Posterior cingulate gyrus (tissue), 11 donors: ENCODE data around the gene POTEI.
"Not testable (repeated sequence)": the region's sequence is repeated elsewhere in the genome, so short reads cannot be mapped to it uniquely, and the experiment has no call there.

Source experiments
- DNase-seq, 10 donors: peaks; one replicate each; pipeline versions ENCODE4 v3.0.0 to v3.0.0-alpha.2; 2020 to 2021; ENCODE audit warnings: mixed read lengths in 3 of 10
- intact Hi-C: fragments of 100-400 bp; cut with DNase I; formaldehyde crosslinking; loops from one replicate; pipeline ENCODE4 v1.15.1; 2023

The POTEI gene

DNA sequence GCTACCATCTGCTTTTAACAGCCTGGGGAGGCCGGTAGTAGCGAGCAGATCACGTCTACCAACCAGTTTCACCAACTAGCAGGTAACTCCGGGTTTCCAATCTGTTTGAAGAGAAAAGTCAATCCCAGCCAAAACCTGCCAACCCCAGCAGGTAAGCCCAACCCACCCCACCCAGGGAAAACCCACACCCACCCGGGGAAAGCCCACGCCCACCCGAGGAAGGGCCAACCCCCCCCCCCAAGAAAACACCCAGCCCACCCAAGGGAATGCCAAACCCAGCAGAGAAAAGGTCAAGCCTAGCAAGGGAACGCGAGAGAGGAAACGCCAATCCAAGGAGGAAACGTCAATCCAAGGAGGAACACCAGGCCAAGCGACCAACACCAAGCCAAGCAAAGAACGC, at the start of gene POTEI:
TSS of gene POTEI (minus strand) at position 101 of the 400 bp plus-strand sequence. CDS start at position 8, 93 bp downstream.
- intact Hi-C loops, DNase-seq: not testable (repeated sequence)

DNA sequence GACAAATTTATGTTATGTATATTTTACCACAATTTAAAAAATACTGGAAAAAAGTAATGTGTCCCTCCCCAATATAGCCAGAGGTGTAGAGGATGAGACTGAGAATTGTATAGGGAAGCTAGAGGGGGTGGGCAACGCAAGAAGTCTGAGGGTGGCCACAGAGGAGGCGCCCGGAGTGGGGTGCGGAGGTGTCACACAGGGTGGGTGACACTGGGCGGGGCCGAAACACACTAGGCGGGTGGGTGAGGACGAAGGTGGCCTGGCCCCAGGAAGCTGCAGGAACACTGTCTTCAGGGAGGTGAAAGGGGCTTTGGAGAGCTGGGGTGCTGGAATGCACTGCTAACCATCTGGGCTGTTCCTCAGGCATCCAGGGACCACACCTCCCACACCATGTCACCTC, 47.3 kb upstream of the POTEI start:
- DNase-seq, intact Hi-C loops: not testable (repeated sequence)

DNA sequence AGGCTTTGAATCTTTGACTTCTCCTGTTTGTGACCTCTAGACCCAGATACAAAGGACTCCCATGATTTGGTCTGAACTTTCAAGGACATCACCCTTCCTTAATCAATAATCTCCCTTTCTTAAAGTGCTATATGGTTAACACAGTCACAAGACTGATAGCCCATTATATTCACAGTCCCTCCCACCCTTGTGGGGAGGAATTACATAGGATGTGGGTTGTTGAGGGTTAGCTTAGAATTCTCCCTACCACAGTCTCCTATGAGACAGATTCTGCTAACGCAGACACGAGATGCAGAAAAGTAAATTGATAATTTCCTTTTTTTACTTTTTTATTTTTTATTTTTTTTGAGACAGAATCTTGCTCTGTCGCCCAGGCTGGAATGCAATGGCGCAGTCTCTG, 45.0 kb upstream of the POTEI start:
- DNase-seq, intact Hi-C loops: not testable (repeated sequence)

DNA sequence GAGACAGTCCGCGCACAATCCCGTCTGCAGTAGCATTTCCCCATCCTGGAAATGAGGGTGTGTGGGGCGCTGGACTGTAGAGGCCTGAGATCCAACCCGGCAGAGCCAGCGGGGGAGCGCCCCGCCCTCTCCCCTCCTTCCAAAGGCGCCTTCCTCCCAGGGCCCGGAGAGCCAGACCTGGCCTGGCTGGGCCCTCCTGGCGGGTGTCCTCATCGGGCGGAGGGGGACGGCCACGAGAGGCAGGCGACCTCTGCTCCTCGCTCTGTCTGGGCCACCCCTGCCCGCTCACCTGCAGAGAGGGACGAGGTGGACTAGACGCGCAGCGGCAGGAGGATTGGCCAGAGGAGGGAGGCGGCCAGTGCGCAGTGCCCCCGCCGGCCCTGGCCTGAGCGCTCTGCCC, 40.3 kb upstream of the POTEI start:
- intact Hi-C loops, DNase-seq: not testable (repeated sequence)

DNA sequence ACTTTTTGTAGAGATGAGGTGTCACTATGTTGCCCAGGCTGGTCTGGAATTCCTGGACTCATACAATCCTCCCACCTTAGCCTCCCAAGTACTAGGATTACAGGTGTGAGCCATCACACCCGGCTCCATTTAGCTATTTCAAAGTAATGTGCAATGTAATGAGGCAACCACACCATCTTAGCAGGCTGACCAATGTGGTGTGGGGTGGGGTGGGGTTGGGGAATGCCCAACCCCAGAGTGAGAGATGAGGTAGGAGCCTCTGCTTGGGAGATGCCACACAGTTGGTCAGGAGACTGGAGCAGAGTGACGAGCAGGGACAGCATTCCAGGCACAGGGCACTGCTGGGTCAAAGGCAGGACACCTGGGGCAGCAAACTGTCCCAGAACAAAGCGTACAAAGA, 39.3 kb upstream of the POTEI start:
- DNase-seq, intact Hi-C loops: not testable (repeated sequence)

DNA sequence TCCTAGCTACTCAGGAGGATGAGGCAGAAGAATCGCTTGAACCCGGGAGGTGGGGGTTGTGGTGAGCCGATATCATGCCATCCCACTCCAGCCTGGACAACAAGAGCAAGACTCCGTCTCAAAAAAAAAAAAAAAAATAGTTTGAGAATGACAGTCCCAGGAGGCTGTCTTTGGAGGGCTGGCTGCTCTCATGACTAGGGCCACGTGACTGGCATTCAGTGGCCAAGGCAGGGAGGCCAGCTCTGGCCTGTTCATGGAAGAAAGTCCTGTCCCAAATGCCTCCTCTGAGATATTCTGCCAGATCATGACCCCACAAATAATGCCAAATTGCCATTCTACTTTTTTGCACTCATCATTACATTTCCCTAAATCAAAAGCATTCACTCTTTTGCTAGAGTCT, 35.9 kb upstream of the POTEI start:
- intact Hi-C loops, DNase-seq: not testable (repeated sequence)

DNA sequence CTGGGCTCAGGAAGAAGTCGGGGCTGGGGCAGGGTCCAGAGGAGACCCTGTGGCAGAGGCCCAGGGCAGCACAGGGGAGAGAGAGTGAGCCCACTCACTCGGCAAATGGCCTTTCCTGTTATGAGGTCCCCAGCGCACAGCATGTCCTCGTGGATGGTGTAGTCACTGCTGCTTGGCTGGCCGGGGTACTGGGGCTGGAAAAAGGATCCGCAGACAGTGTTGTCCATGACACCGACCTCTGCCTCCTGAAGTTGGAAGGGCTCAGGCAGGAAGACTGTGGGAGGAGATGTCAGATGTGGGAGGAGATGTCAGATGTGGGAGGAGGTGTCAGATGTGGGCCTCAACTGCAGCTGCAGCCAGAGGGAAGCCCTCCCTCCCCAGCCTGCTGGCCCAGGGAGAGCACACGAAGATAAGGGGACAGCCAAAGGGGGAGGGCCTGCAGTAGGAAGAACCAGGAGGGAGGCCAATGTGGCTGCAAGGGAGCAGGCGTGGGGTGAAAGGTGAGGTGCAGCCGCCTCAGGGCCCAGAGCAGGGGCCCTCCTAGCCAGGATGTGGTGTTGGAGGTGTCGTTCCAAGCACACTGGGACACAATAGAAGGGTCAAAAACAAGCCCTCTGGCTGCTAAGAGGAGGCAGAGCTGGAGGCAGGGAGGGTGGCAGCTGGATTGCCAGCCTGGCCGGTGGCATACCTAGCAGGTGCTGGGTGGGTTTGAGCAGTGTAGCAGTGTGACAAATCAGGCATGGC, 34.8 kb upstream of the POTEI start:
- DNase-seq, intact Hi-C loops: not testable (repeated sequence)

DNA sequence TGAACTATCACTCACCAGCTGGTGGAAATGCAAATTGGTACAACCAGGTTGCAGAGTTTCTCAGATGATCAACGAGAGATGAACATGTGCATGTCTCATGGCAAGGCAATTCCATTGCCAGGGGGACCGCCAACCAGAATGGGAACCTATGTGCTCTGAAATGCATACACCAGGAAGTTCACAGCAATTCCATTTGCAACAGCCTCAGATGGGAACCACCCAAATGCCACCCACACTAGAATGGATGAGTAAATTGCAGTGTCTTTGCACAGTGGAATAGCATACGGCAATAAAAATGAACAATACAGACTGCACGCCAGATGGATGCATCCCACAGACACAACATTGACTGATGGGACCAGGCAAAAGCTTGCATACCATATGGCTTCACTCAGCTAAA, 33.7 kb upstream of the POTEI start:
- intact Hi-C loops = not testable (repeated sequence)

DNA sequence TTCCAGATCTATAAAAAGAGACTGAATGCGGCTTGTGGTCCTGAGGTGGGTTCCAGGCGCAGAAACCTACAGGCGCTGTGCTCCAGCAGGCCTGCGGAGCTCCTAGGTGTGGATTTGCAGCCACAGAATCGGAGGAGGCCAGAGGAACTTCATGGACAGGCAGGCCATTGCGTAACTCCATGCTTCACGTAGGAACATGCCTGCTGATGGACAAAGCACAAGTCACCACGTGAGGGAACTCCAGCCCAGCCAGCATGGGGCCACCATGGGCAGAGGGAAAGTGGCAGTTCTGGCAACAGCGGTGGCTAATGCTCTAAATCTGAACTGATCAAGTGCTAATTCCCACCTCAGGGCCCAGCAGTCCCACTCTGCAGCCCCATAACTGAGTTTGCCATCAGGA, 29.1 kb upstream of the POTEI start:
- DNase-seq, intact Hi-C loops: not testable (repeated sequence)

More for the DNA sequence above, 33.7 kb upstream of the POTEI start:
- DNase-seq = not testable (repeated sequence)

DNA sequence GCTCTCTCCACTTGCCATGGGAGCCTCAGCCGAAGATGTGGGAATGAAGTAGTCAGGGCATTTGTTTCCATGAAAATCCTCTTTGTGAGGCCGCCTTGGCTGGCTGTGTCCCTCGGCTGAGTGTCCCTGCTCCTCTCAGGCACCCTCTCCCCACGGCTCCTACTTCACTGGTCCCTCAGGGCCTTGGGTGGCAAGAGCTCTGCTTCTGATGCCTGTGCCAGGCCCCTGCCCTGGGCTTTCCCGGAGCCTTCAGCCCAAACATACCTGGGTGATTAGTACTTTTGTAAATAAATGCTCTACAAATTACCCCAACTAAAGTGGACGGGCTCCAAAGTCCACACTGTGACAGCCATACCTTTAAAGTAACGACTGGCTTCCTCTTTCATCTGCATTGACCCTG, 27.5 kb upstream of the POTEI start:
- DNase-seq, intact Hi-C loops: not testable (repeated sequence)

DNA sequence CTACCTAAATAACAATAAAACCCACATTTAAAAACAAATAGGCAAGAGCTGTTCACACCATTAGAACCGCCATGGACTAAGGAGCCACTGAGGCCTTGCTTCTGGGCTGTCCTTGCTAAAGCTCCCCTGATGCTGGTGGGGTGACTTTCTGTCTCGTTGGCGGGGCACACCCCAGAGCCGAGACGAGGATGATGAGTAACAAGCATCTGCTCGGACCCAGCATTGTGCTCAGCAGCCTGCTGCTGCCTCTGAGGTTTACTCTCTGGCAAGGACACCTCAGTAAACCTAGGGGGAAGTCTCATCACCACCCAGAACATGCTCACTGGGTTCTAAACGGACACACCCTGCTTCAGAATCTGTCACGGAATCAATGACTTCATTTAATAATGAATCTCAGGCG, 22.5 kb upstream of the POTEI start:
- intact Hi-C loops, DNase-seq: not testable (repeated sequence)

DNA sequence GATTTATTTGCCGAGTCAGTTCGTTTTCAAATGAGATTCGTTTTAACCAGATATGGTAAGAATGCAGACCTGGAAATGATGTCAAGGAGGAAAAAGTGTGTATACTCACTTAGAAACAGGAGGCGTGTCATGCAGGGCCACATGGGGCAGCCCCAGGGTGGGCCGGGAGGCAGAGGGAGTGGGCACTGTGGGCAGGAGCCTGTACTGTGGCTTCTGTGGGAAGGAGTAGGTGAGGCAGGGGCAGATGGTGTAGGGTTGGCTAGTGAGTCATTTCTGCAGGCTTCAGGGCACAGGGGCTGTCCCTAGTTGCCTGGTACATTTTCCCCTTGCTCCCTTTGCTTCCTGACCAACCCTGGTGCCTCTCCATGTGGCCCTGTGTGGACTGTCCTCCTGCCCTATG, 22.1 kb upstream of the POTEI start:
- DNase-seq, intact Hi-C loops: not testable (repeated sequence)

DNA sequence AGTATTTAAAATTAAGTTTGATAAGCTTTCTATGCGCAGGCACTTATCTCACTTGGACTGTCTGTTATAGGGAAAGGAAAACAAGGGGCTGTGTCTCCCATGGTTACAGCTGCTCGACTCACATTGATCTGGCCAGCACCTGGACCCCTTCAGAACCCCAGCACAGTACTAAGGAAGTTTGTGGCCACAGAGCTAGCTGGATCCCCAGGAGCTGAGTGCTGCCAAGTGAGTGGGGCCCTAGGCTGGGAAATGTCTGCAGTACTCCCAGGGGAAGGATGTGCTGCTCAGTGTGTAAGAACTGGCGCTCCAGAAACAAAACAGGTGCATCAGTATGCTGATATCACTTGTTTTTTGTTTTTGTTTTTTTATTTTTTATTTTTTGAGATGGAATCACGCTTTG, 21.1 kb upstream of the POTEI start:
- DNase-seq, intact Hi-C loops: not testable (repeated sequence)

DNA sequence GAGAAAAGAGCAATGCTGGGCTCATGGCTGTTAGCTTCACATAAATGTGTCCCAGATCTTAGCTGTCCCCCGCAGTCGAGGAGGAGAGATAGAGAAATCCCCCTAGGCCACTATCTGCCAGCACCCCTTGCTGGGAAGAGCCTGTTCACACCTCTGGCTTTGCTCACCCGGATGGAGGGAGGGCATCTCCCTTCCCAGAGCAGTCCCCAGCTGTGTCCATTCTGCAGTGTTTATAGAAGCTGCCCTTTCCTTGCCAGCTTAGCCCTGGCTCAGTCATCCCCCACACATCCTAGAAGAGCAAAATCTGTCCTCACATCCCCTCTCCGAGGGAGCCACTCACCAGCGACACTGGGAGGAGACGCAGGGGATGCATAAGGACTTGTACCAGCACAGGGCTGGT, 20.4 kb upstream of the POTEI start:
- DNase-seq, intact Hi-C loops: not testable (repeated sequence)

DNA sequence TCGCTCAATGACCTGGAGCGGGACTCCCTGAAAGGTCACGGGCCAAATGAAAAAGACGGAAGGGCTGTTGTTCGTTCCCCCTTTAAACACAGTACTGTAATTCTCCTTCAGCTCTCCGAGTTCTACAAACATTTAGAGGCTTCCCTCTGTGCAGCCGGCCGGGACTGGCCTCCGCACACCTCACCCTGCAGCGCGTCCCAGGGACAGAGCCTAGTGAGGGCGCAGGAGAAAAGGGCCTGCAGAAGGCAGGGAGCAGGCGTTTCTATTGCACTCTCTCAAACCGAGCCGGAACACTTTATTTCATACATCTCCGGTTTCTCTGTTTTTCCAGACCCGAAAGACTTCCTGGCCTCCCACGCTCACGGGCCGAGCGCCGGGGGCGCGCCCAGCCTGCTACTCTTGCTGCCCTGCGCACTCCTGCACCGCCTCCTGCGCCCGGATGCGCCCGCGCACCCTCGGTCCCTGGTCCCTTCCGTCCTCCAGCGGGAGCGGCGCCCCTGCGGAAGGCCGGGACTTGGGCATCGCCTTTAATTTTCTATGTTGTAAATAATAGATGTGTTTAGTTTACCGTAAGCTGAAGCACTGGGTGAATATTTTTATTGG, 18.3 kb upstream of the POTEI start:
- intact Hi-C loops, DNase-seq: not testable (repeated sequence)

DNA sequence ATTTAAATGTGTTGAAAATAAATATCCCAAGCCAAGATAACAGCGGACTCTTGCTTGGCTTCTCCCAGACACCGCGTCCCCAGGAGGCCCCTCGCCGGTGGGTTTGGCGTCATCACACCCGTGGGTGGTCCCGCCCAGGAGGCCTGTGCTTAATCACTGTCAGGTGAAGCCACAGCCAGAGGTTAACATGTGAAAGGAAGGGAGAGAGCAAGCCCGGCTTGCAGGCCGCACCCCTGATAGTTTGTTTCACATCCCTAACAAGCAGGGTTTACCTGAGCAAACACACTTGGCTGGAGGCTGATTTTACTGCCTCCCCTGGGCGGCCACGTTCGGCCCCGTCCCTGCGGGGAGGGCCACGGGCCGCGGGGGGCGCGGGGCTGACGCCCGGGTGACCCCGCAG, 13.3 kb upstream of the POTEI start:
- DNase-seq, intact Hi-C loops: not testable (repeated sequence)

DNA sequence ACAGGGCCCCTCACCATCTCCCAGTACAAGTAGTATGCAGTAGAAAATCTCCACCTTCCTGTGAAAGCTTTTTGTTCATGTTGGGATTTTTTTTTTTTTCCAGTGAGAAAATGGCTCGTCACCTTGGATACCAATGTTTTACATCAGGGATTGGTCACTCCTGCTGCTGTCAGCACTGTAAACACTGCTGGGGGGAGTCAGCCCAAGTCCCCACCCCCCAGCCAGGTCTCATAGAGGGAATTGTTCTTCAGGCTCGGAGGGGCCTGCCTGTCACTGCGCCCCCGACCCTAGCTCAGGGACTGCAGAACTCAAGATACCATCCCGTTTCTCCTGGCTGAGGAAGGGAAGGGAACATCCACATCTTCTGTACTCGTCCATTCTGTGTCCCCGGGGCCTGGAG, 11.9 kb upstream of the POTEI start, which contains the start of gene CFC1B:
TSS of gene CFC1B (plus strand) at position 231 of the 400 bp plus-strand sequence. CDS start 263 bp downstream, outside the sequence.
- DNase-seq = not testable (repeated sequence)

DNA sequence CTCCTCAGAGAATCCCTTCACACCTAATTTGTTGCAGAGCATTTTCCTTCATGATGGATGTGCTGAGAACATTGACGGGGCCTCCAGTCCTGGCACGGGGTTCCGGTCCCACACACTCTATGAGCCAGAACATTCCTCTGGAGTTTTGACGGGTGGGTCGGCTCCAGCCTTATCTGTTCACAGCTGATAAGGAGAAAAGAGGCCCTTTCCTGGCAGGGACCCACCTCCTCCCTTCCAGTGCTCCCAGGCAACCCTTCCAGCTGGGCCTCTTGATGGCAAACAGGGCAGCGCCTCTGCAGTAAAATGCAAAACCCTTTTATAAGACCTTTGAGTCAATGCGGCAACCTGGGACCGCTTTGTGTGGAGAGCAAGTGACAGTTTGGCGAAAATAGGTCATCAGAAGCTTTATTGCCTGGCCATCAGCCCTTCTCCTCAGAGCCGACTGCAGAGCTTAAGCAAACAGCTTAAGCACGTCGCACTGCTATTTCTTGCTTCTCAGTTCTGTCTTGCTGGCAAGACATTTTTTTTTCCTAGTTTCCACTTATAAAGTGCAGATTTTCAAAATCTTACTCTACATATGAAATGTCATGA, 9.5 kb upstream of the POTEI start:
- not testable (repeated sequence) for DNase-seq

More for the DNA sequence above, 11.9 kb upstream of the POTEI start, which contains the start of gene CFC1B:
- intact Hi-C loops = not testable (repeated sequence)

DNA sequence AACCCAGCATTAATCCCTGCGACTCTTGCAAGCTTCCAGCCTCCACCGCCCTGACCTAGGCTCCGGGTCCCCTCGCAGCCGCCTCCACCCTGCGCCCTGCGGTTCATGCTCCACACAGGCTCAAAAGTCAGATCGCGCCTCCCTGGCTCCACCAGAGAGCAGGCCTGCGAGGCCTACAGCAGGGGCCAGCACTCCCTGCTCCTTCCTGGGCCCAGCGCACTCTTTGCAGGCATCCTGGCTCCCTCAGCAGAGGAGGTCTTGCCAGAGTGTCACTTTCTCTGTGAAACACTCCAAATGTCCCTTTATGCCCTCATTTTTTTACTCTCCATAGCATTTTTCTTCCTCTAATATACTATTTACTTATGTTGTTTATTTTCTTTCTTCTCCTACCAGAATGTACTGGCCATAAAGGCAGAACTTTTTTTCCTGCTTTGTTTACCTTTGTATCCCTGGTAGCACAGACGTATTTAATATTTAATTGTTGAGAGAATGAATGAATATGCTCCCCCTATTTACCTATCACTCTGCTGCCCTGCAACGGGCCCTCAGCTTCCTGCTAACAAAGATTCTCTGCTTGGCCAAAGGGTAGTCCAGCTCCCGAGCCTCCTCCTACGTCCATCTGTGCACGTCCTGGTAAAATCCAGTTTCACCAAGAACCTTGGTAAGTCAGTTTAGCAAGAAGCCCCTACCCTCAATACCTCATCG, 2.8 kb upstream of the POTEI start:
- DNase-seq, intact Hi-C loops: not testable (repeated sequence)

More for the DNA sequence above, 9.5 kb upstream of the POTEI start:
- intact Hi-C loops = not testable (repeated sequence)
